ENCODE measurements around the gene S100A2. TPM values are rescaled to one million over a fixed set of nuclear protein-coding genes. Genes with fewer than 3 reads are reported as not detected.

S100A2 gene
- total and polyA plus RNA-seq, 2 of the 13 experiments (the other 11 are each of a cell fraction or from before 2014, with no cell fraction given), result 1.2 TPM

GRCh38 chr1:153608742-153609584 lies 43.3 kb upstream of the S100A2 start (continued):
- TF ChIP-seq ARID3A (IDR thresholded peaks at IDR 0.05; ENCODE audit: low read depth, low read length) (peak; percentile 66; the same call in 1 of the 2 replicates), ZNF788 (CRISPR knock-in tag; IDR thresholded peaks at IDR 0.05; ENCODE audit: borderline replicate concordance) (peak; percentile 40; the same call in 1 of the 2 replicates), RORA (CRISPR knock-in tag; IDR thresholded peaks at IDR 0.05) (no peak), FIP1L1 (IDR thresholded peaks at IDR 0.05; ENCODE audit: borderline replicate concordance, insufficient read depth, low read depth, low read length) (0 out of 2 replicates have a peak, but pooled peaks have one; percentile 27), ZFP36 (IDR thresholded peaks at IDR 0.05; ENCODE audit: borderline replicate concordance, low read depth, low read length, partially characterized antibody) (no peak), ZNF720 (CRISPR knock-in tag; IDR thresholded peaks at IDR 0.05) (no peak), ZNF574 (CRISPR knock-in tag; IDR thresholded peaks at IDR 0.05) (peak; percentile 30; the same call in 1 of the 2 replicates), ZNF207 (IDR thresholded peaks at IDR 0.05; ENCODE audit: borderline replicate concordance) (no peak), MXI1 (IDR thresholded peaks at IDR 0.05; ENCODE audit: borderline replicate concordance, low read depth, low read length) (peak; percentile 28; the same call in 1 of the 3 replicates), ZNF737 (CRISPR knock-in tag; IDR thresholded peaks at IDR 0.05; ENCODE audit: borderline replicate concordance) (no peak), GTF2F1 (IDR thresholded peaks at IDR 0.05; ENCODE audit: low read length) (no peak), SRY (CRISPR knock-in tag; IDR thresholded peaks at IDR 0.05) (peak; percentile 78), ZNF556 (CRISPR knock-in tag; IDR thresholded peaks at IDR 0.05; ENCODE audit: borderline replicate concordance) (peak; percentile 69), ISL2 (CRISPR knock-in tag; IDR thresholded peaks at IDR 0.05) (no peak), PHF20 (CRISPR knock-in tag; IDR thresholded peaks at IDR 0.05) (peak; percentile 16; the same call in 1 of the 2 replicates), GATA4 (IDR thresholded peaks at IDR 0.05; ENCODE audit: borderline replicate concordance, low read depth) (no peak), AGO2 (optimal IDR thresholded peaks at IDR 0.05; ENCODE audit: low read depth, low read length) (peak; percentile 38), SMAD1 (CRISPR knock-in tag; IDR thresholded peaks at IDR 0.05; ENCODE audit: borderline replicate concordance, low read depth) (0 out of 2 replicates have a peak, but pooled peaks have one; percentile 26), ZNF337 (CRISPR knock-in tag; IDR thresholded peaks at IDR 0.05; ENCODE audit: borderline replicate concordance, low read depth) (no peak)
- TF ChIP-seq, protein P1, sequence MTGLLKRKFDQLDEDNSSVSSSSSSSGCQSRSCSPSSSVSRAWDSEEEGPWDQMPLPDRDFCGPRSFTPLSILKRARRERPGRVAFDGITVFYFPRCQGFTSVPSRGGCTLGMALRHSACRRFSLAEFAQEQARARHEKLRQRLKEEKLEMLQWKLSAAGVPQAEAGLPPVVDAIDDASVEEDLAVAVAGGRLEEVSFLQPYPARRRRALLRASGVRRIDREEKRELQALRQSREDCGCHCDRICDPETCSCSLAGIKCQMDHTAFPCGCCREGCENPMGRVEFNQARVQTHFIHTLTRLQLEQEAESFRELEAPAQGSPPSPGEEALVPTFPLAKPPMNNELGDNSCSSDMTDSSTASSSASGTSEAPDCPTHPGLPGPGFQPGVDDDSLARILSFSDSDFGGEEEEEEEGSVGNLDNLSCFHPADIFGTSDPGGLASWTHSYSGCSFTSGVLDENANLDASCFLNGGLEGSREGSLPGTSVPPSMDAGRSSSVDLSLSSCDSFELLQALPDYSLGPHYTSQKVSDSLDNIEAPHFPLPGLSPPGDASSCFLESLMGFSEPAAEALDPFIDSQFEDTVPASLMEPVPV (CRISPR knock-in tag; IDR thresholded peaks at IDR 0.05), result no peak
- TF ChIP-seq, protein P2, sequence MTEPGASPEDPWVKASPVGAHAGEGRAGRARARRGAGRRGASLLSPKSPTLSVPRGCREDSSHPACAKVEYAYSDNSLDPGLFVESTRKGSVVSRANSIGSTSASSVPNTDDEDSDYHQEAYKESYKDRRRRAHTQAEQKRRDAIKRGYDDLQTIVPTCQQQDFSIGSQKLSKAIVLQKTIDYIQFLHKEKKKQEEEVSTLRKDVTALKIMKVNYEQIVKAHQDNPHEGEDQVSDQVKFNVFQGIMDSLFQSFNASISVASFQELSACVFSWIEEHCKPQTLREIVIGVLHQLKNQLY (CRISPR knock-in tag; IDR thresholded peaks at IDR 0.05), result peak; percentile 35; the same call in 1 of the 2 replicates

Measured in HepG2 (cell line).